ENCODE data around the gene USH2A.

GRCh38 chr1:215717677-215718426, 705.4 kb downstream of the USH2A start:
- TF ChIP-seq SUZ12 (IDR thresholded peaks at IDR 0.05) = no peak
- TF ChIP-seq SP1 (IDR thresholded peaks at IDR 0.05) = no peak
- TF ChIP-seq CTBP1 (IDR thresholded peaks at IDR 0.05; ENCODE audit: borderline replicate concordance) = no peak
- TF ChIP-seq FOXA1 (IDR thresholded peaks at IDR 0.05) = no peak
- no peak for TF ChIP-seq ELF4 (IDR thresholded peaks at IDR 0.05)
- TF ChIP-seq FOXM1 (IDR thresholded peaks at IDR 0.05; ENCODE audit: borderline replicate concordance) = no peak
- no peak for TF ChIP-seq BHLHE40 (IDR thresholded peaks at IDR 0.05; ENCODE audit: borderline replicate concordance)
- no peak for TF ChIP-seq TARDBP (IDR thresholded peaks at IDR 0.05)
- no peak for TF ChIP-seq ZNF384 (IDR thresholded peaks at IDR 0.05)

Measured in HEK293T (cell line).